ENCODE results near the gene IL17RD.

IL17RD gene

DNA sequence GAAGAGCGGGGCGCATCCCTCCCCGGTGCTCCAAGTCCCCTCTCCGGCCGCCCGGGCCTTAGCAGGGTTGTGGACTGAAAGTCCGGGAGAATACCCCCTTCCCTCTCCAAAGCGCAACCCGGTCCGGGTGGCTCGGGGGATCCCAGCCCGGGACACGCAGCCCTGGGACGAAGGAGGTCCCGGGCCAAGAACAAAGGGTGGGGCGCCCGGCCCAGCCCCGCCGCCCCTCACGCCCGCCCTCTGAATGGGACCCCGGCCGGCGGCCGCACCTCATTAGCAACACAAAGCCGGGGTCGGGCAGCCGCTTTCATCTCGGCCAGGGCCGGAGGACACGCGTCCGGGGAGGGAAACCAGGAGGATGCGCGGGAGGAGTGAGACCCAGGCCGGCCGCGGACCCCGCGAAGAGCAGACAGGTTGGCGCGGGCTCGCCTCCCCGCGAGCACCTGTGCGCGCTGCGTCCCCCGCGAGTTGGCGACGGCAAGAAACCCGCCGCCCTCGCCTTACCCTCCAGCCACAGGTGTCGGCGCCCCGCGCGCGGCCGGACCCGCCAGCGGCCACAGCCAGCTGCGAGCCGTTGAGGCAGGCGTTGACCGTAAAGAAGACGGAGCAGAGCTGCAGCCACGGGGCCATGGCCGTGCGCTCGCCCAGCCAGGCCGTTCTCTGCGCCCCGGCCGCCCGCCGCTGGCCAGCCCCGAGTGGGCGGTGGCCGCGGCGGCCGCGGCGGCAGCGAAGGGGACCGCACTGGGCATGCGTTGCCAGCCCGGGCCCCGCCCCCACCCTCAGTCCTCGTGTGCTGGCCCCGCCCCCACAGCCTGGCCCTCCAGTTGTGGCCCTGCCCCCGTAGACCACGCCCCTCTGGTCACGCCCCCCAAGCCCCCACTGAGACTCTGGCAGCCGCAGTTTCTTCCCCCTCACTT is at the start of gene IL17RD:
Gene IL17RD, minus strand, starts transcription at position 697 of the 917 bp plus-strand sequence. Its CDS starts 67 bp downstream, at position 630.
- no peaks in the 10 kb centered on the region for H3K9me3 ChIP-seq (ENCODE audit: low read length)
- peaks cover 38% of the 10 kb centered on the region for H3K4me1 ChIP-seq (ENCODE audit: insufficient read depth, low read length)
- H3K27me3 ChIP-seq (ENCODE audit: control insufficient read depth in 1 of 2, insufficient read depth in 2 of 2, low read length in 2 of 2): no peaks in the 10 kb centered on the region
- peak within 1 kb of the TSS; percentile 39 for H3K9ac ChIP-seq (ENCODE audit: low read length)
- no peaks in the 10 kb centered on the region for H3K36me3 ChIP-seq (ENCODE audit: insufficient read depth, low read length)
- H3K27ac ChIP-seq (ENCODE audit: low read depth, low read length): peak within 1 kb of the TSS; percentile 20
- H3K4me3 ChIP-seq (ENCODE audit: low read depth in 1 of 2, low read length in 2 of 2): peak within 1 kb of the TSS; percentile 47 to 55

DNA sequence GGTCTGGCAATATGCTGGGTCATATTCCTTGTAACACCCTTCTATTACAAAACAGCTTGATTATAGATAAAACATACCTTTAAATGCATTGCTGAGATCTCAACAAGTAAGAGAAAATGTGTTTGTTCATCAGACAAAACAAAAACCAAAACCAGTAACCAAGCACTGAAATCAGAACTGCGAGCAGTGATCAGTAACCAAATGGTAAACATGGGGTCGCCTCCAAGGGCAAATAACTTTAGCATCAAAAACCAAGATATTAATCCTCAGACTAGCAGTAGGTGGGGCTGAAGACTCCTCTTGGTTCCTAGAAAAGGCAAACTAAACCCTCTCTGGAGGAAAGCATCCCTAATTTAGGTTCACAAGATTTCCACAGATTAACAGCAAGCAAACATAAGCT is 41.3 kb upstream of the IL17RD start:
- Histone ChIP-seq H3K9me3 (ENCODE audit: low read length) (no peaks in the 10 kb centered on the region), H3K27ac (ENCODE audit: low read depth, low read length) (no peak overlapping the region), H3K4me3 (ENCODE audit: low read depth in 1 of 2, low read length in 2 of 2) (no peak overlapping the region), H3K9ac (ENCODE audit: low read length) (no peak overlapping the region), H3K36me3 (ENCODE audit: insufficient read depth, low read length) (no peaks in the 10 kb centered on the region), H3K4me1 (ENCODE audit: insufficient read depth, low read length) (no peaks in the 10 kb centered on the region), H3K27me3 (ENCODE audit: control insufficient read depth in 1 of 2, insufficient read depth in 2 of 2, low read length in 2 of 2) (no peaks in the 10 kb centered on the region)

DNA sequence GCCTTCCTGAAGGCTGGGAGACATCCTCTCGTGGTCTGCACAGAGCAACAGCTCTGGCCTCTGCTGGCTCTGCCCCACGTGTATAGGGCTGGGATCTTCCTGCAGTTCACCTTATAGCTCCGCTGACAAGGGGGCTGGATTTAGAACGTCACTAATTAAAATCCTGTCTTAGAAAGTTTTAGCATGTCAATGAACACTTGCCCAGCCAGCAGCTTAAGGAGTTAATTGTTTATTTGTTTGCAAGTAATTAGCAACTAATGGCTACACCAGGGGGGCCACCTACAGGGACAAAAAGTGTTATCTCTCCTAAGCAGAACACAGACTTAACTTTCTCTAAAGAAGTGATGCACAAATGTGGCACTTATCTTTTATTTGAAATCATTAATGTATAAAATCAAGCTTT is 34.7 kb upstream of the IL17RD start, which contains the start of gene HESX1:
Gene HESX1, minus strand, starts transcription at position 84 of the 403 bp plus-strand sequence. Its CDS starts 60 bp downstream, at position 24.
- Histone ChIP-seq H3K27me3 (ENCODE audit: control insufficient read depth in 1 of 2, insufficient read depth in 2 of 2, low read length in 2 of 2) (no peaks in the 10 kb centered on the region), H3K27ac (ENCODE audit: low read depth, low read length) (no peak within 1 kb of the TSS), H3K36me3 (ENCODE audit: insufficient read depth, low read length) (no peaks in the 10 kb centered on the region), H3K4me1 (ENCODE audit: insufficient read depth, low read length) (no peaks in the 10 kb centered on the region), H3K9ac (ENCODE audit: low read length) (no peak within 1 kb of the TSS), H3K9me3 (ENCODE audit: low read length) (no peaks in the 10 kb centered on the region), H3K4me3 (ENCODE audit: low read depth in 1 of 2, low read length in 2 of 2) (no peak within 1 kb of the TSS)

DNA sequence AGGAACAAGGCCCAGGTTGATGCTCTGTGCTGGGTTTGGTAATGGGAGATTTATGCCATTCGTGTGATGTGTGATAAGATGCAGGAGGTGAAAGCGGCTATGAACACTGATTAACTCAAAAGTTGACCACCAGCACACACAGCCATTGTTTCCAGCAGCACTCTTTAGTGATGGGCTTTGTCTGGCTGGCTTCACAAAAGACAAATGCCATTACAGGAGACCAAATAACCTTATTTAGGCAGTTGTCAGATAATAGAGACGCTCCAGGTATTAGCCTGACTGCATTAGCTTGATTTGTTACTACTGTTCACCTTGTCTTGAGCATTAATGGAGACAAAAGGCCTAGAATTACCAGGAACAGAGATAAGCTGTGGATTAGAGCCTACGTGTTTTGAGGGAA is 29.5 kb upstream of the IL17RD start:
- no peaks in the 10 kb centered on the region for H3K36me3 ChIP-seq (ENCODE audit: insufficient read depth, low read length)
- H3K9ac ChIP-seq (ENCODE audit: low read length): no peak overlapping the region
- H3K9me3 ChIP-seq (ENCODE audit: low read length): no peaks in the 10 kb centered on the region
- no peaks in the 10 kb centered on the region for H3K27me3 ChIP-seq (ENCODE audit: control insufficient read depth in 1 of 2, insufficient read depth in 2 of 2, low read length in 2 of 2)
- H3K4me3 ChIP-seq (ENCODE audit: low read depth in 1 of 2, low read length in 2 of 2): no peak overlapping the region
- H3K27ac ChIP-seq (ENCODE audit: low read depth, low read length): no peak overlapping the region
- H3K4me1 ChIP-seq (ENCODE audit: insufficient read depth, low read length): no peaks in the 10 kb centered on the region

DNA sequence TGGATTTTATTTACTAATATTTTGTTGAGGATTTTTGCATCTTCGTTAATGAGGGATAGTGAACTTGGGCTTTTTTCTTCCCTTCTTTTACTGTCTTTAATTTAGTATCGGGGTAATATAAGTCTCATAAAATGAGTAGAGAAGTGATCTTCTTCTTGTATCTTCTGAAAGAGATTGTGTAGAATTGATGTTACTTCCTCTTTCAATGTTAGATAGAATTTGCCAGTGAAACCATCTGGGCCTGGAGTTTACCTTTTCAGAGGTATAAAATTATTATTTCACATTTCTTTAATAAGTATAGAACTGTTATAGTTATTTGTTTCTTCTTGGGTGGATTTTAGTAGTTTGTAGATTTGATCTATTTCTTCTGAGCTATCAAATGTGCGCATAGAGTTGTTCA is 26.9 kb upstream of the IL17RD start:
- no peaks in the 10 kb centered on the region for H3K4me1 ChIP-seq (ENCODE audit: insufficient read depth, low read length)

DNA sequence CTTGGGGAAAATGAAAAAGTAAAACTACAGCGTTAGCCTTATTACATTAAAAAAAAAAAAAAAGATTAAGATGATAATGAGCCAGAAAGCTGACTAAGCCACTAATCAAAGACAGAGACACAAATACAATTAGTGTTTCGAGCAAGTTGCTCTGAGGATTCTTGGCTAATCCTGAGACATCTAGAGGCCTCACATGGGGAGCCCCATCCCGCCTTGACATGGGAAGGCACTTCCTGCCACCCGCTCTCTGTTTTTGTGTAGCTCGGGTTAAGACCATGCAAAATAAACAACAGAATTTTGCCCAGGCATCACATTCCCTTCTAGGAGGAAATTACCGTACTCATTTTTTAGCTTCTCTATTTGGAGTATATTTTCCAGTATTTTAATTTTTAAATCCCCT is 19.4 kb upstream of the IL17RD start:
- no peaks in the 10 kb centered on the region for H3K27me3 ChIP-seq (ENCODE audit: control insufficient read depth in 1 of 2, insufficient read depth in 2 of 2, low read length in 2 of 2)
- H3K36me3 ChIP-seq (ENCODE audit: insufficient read depth, low read length): no peaks in the 10 kb centered on the region
- no peaks in the 10 kb centered on the region for H3K4me1 ChIP-seq (ENCODE audit: insufficient read depth, low read length)
- H3K9ac ChIP-seq (ENCODE audit: low read length): no peak overlapping the region
- no peak overlapping the region for H3K27ac ChIP-seq (ENCODE audit: low read depth, low read length)
- no peaks in the 10 kb centered on the region for H3K9me3 ChIP-seq (ENCODE audit: low read length)
- no peak overlapping the region for H3K4me3 ChIP-seq (ENCODE audit: low read depth in 1 of 2, low read length in 2 of 2)

More for the DNA sequence above, 26.9 kb upstream of the IL17RD start:
- no peaks in the 10 kb centered on the region for H3K9me3 ChIP-seq (ENCODE audit: low read length)
- no peak overlapping the region for H3K4me3 ChIP-seq (ENCODE audit: low read depth in 1 of 2, low read length in 2 of 2)
- no peak overlapping the region for H3K27ac ChIP-seq (ENCODE audit: low read depth, low read length)
- H3K9ac ChIP-seq (ENCODE audit: low read length): no peak overlapping the region
- H3K27me3 ChIP-seq (ENCODE audit: control insufficient read depth in 1 of 2, insufficient read depth in 2 of 2, low read length in 2 of 2): no peaks in the 10 kb centered on the region
- H3K36me3 ChIP-seq (ENCODE audit: insufficient read depth, low read length): no peaks in the 10 kb centered on the region

DNA sequence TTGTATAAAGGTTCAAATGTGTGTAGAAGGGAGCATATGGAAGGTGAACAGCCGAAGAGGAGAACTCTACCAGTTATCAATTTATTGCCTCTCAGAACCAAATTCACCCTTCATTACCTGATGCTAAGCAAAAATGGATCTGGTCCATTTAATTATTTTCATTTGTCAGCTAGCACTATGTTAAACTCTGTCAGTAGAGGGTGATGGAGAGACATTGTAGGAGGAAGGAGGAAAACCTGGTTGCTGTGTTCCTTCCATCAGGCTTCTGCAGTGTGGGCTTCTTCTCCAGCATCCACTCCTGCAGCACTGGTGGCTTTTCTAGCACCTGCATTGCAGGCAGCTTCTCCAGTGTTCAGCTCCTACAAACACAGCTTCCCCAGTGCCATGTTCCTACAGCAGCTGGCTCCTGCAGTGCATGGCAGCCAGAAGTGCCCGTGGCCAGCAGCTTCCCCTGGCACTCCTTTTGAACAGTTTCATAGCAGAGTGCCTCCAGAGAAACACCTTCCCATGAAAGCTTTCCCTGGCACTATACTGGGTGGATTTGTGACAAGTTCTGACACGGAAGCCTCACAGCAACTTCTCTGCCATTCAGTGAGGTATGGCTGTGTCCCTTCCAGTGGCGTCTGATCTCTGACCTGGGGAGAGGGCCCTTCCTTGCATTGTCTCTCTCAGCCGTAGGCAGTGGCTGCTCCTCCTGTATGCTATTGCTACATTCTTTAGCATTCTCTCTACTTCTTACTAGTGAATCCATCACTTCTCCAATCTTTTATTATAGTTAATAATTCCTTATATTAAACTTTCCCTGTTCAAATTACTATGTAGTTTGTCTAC is 14.6 kb upstream of the IL17RD start:
- Histone ChIP-seq H3K9me3 (ENCODE audit: low read length) (no peaks in the 10 kb centered on the region), H3K9ac (ENCODE audit: low read length) (no peak overlapping the region), H3K27ac (ENCODE audit: low read depth, low read length) (no peak overlapping the region), H3K36me3 (ENCODE audit: insufficient read depth, low read length) (no peaks in the 10 kb centered on the region), H3K27me3 (ENCODE audit: control insufficient read depth in 1 of 2, insufficient read depth in 2 of 2, low read length in 2 of 2) (no peaks in the 10 kb centered on the region), H3K4me1 (ENCODE audit: insufficient read depth, low read length) (no peaks in the 10 kb centered on the region), H3K4me3 (ENCODE audit: low read depth in 1 of 2, low read length in 2 of 2) (no peak overlapping the region)

DNA sequence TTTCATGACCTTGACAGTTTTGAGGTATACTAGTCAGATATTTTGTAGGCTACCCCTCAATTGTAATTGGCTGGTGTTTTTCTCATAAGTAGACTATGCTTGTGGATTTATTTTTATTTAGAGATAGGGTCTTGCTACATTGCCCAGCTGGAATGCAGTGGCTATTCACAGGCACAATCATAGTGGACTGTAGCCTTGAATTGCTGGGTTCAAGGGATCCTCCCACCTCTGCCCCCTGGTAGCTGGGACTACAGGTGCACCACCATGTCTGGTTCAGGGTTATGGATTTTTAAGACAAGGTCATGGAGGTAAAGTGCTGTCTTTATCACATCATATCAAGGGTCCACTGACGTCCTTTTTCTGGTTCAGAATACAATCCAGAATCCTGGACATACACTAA is 10.9 kb upstream of the IL17RD start:
- no peak overlapping the region for H3K9ac ChIP-seq (ENCODE audit: low read length)
- no peaks in the 10 kb centered on the region for H3K9me3 ChIP-seq (ENCODE audit: low read length)
- no peaks in the 10 kb centered on the region for H3K27me3 ChIP-seq (ENCODE audit: control insufficient read depth in 1 of 2, insufficient read depth in 2 of 2, low read length in 2 of 2)
- H3K36me3 ChIP-seq (ENCODE audit: insufficient read depth, low read length): no peaks in the 10 kb centered on the region
- no peak overlapping the region for H3K4me3 ChIP-seq (ENCODE audit: low read depth in 1 of 2, low read length in 2 of 2)
- no peak overlapping the region for H3K27ac ChIP-seq (ENCODE audit: low read depth, low read length)
- H3K4me1 ChIP-seq (ENCODE audit: insufficient read depth, low read length): no peaks in the 10 kb centered on the region

DNA sequence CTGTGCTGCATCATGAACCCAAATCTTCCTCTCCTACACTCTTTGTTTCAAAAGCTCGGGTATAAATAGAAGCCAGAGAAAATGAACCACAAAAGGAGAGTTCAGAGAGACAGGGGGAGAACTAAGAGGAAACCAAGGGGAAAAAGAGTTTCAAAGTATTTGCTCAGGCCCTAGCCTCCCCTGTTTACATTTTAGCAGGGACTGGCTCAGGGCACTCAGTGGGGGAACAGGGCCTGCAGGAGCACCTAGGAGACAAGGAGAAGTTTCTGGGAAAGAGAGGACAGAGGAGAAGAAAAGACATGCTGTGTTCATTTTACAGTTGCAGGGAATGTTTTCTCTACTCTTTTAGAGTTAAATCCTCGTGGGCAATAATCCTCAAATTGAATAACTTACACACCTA is 8.5 kb upstream of the IL17RD start:
- Histone ChIP-seq H3K4me3 (ENCODE audit: low read depth in 1 of 2, low read length in 2 of 2) (no peak overlapping the region), H3K27ac (ENCODE audit: low read depth, low read length) (no peak overlapping the region), H3K27me3 (ENCODE audit: control insufficient read depth in 1 of 2, insufficient read depth in 2 of 2, low read length in 2 of 2) (no peaks in the 10 kb centered on the region), H3K9ac (ENCODE audit: low read length) (no peak overlapping the region), H3K9me3 (ENCODE audit: low read length) (no peaks in the 10 kb centered on the region), H3K36me3 (ENCODE audit: insufficient read depth, low read length) (no peaks in the 10 kb centered on the region), H3K4me1 (ENCODE audit: insufficient read depth, low read length) (no peaks in the 10 kb centered on the region)

DNA sequence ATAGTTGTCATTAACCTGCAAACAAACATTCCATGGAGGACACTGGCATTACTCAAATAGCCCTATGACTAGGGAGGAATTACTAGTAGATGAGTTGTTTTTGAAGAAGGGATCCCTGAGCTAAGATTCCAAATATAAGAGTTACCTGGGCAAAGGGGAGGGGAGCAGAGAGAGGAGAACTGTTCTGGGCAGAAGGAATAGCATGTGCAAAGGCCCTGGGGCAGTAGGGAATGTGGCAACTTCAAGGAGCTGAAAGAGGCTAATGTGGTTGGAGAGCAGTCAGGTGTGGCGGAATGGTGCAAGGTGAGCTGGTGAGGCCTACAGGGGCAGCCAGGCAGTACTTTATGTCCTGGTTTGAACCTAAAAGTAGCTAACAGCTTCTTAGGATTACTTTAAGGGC is 5.8 kb upstream of the IL17RD start:
- no peaks in the 10 kb centered on the region for H3K27me3 ChIP-seq (ENCODE audit: control insufficient read depth in 1 of 2, insufficient read depth in 2 of 2, low read length in 2 of 2)
- no peaks in the 10 kb centered on the region for H3K36me3 ChIP-seq (ENCODE audit: insufficient read depth, low read length)
- H3K4me3 ChIP-seq (ENCODE audit: low read depth in 1 of 2, low read length in 2 of 2): no peak overlapping the region
- no peak overlapping the region for H3K9ac ChIP-seq (ENCODE audit: low read length)
- no peaks in the 10 kb centered on the region for H3K4me1 ChIP-seq (ENCODE audit: insufficient read depth, low read length)
- H3K27ac ChIP-seq (ENCODE audit: low read depth, low read length): no peak overlapping the region
- no peaks in the 10 kb centered on the region for H3K9me3 ChIP-seq (ENCODE audit: low read length)

DNA sequence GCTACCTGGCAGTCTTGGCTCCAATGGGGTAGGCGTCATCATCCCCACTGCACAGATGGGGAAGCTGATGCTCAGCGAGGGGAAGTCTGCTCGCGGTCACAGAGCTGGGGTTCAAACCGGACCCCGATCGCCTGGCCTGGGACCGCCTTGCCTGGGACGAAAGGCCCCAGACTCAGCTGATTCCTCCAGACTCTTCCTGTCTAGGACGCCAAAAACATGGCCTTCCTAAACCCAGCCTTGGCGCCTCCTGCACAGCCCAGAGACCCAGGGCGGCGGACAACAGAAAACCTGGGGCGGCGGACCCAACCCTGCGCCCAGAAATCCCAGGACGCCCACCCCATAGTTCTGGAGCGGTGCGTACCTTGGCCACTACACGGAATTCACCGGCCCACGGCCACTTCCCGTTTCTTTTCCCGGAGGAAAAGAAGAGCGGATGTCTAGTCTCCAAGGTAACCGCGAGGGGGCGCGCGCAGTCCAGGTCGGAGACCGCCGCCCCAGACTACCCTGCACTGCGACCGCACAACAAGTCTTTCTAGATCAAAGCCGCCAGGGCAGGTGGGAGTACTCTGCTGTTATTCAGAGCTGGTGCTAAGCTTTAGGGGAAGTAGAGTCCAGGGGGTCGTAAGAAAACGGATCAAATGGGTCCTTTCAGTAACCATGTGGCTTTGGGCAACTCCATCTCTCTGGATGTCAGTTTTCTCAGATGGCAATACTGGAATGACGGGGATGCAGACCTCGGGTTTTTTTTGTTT is 4.9 kb upstream of the IL17RD start:
- Histone ChIP-seq H3K27me3 (ENCODE audit: control insufficient read depth in 1 of 2, insufficient read depth in 2 of 2, low read length in 2 of 2) (no peaks in the 10 kb centered on the region), H3K36me3 (ENCODE audit: insufficient read depth, low read length) (no peaks in the 10 kb centered on the region), H3K9ac (ENCODE audit: low read length) (no peak overlapping the region), H3K9me3 (ENCODE audit: low read length) (no peaks in the 10 kb centered on the region), H3K4me3 (ENCODE audit: low read depth in 1 of 2, low read length in 2 of 2) (peak overlapping the region; percentile 53 to 67), H3K4me1 (ENCODE audit: insufficient read depth, low read length) (no peaks in the 10 kb centered on the region), H3K27ac (ENCODE audit: low read depth, low read length) (no peak overlapping the region)
